NOMO-1 (cell line): ENCODE results near the gene C2orf72.
"Not testable (repeated sequence)": the region's sequence is repeated elsewhere in the genome, so short reads cannot be mapped to it uniquely, and the experiment has no call there.

Experiments
- DNase-seq, 2 experiments: peaks; one replicate each; lab custom pipeline; 2025; ENCODE audit not compliant: unreplicated experiment in 2 of 2; lab: John Stamatoyannopoulos, UW

Gene C2orf72

DNA sequence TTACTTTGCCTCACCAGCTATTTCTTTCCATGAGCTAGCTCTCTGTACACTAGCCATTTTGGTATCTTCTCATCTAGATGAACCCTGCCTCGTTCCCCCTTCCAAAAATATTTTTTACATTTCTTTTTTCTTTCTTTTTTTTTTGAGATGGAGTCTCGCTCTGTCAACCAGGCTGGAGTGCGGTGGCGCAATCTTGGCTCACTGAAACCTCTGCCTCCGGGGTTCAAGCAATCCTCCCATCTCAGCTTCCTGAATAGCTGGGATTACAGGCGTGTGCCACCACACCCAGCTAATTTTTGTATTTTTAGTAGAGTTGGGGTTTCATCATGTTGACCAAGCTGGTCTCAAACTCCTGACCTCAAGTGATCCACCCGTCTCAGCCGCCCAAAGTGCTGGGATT is 30.2 kb downstream of the C2orf72 start:
- DNase-seq: not testable (repeated sequence)

DNA sequence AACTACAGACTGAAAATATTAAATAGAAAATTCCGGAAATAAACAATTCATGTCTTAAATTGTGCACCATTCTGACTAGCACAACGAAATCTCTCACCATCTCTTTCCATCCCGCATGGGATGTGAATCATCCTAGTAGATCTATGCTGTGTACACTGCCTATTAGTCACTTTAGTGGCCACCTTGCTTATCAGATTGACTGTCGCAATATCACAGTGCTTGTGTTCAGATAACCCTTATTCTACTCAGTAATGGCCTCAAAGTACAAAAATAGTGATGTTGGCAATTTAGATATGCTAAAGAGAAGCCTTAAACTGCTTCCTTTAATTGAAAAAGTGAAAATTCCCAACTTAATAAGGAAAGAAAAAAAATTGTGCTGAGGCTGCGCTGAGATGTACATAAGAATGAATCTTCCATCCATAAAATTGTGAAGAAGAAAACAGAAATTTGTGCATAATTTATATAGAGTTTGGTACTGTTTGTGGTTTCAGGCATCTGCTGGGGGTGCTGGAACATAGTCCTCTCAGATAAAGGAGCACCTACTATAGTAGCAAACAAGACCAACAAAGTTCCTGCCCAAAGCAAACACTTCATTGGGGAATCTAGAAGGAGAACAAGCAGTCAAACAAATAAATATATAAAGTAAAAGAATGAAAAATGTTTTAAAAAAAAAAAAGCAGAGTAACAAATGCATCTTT is 31.4 kb downstream of the C2orf72 start:
- DNase-seq: no peak

DNA sequence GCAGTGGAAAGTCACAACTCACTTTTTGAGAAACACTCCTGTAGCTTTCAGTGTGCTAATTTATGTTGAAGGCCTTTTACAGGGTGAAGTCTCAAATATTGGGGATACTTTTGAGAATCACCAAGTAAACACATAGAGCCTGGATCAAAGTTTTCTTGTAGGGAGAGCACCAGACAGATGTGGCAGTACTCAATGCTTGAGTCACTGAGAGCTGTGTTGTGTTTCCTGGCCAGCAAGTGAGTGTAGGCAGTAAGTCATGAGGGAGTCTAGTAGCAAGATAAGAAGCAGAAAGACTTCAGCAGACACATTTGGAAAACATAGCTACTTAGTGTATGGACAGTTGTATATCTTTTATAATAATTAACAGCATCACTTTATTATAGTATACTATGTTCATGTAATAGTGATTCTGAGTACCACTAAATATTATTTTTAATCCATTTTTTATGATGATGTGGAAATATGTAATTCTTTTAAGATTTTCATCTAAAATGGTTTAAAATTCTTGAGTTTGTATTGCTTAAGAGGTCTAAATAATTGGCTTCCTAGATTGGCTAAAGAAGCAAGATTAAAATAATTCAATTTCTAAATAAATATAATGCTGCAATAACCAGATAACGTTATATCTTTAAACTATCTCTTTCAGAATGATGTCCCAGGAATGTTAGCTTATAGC is 32.2 kb downstream of the C2orf72 start:
- no peak for DNase-seq

- DNase-seq: no peak
Observed at GRCh38 chr2:231084565-231084964, 47.2 kb downstream of the C2orf72 start.

- no peak for DNase-seq
Observed at GRCh38 chr2:231088754-231089153, 51.4 kb downstream of the C2orf72 start.

DNA sequence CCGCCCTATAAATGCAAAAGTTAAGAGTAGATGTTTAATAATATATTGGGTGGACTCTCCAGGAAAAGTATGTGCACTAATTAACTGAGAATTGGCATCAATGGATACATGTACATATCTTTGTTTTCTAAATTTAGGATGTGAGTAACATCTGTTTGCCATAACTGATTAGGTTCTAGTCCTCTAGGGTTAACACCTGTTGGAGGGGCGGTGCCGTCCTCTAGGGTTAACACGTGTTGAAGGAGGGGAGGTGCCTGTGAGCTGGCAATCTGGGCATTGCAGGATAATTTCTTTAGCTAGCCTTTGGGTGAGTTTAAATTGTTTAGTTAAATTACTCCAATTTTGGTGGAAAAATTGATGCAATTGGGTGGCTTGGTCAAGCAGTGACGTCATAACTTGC is 56.6 kb downstream of the C2orf72 start:
- no peak for DNase-seq

GRCh38 chr2:231094736-231095346 is 57.5 kb downstream of the C2orf72 start:
- DNase-seq: no peak
